Measurements from ENCODE around the gene DHRS12. TPM values are rescaled to one million over a fixed set of nuclear protein-coding genes. Genes with fewer than 3 reads are reported as not detected.
A peak's percentile ranks its signal among the peaks of the same experiment; 100 is the strongest.

DHRS12 gene
- total RNA-seq, 1 donor from 2014 or later, result 7.9 TPM

- H3K27ac ChIP-seq, result peak overlapping the region; percentile 74 to 89
- no peak overlapping the region for H3K4me3 ChIP-seq
- H3K4me1 ChIP-seq, result peaks cover 8 to 28% of the 10 kb centered on the region in 2 donors
- TF ChIP-seq CTCF (IDR thresholded peaks at IDR 0.05), result no peak
- H3K36me3 ChIP-seq, result peaks cover 0 to 9% of the 10 kb centered on the region in 2 donors
- no peaks in the 10 kb centered on the region for H3K27me3 ChIP-seq
- H3K9me3 ChIP-seq, result no peaks in the 10 kb centered on the region
- intact Hi-C loops (cut with DNase I), result no loop called here
- no peak for DNase-seq (ENCODE audit: low spot score in 2 of 2)
Measured at GRCh38 chr13:51768976-51769375, 35.0 kb downstream of the DHRS12 start.

DNA sequence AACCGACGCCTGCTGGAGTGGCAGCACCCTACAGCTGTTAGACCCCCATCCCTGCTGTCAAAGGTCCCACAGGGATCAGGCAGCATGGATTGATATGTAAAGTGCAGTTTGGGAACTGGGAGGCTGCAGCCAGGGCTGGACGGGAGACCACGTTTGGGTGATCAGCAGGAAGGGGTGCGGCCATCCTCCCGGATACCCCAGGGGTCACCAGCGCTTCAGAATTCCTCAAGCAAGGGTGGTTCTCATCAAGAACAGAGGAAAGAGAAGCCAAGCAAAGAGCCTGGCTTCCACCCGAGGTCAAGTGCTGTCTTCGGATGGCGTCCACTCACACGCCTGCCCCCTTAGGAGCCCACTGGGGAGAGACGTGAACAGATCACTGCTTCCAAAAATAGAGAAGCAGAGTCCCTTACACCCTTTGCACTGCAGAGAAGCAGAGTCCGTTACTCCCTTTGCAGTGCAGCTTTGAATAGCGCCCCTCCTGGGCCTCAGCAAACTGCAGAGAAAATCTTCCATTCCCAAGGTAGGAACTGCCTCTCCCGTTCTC lies 35.5 kb downstream of the DHRS12 start:
- H3K4me3 ChIP-seq, result no peak overlapping the region
- H3K4me1 ChIP-seq, result peaks cover 13 to 28% of the 10 kb centered on the region in 2 donors
- intact Hi-C loops (cut with DNase I), result no loop called here
- no peak for TF ChIP-seq CTCF (IDR thresholded peaks at IDR 0.05)
- DNase-seq (ENCODE audit: low spot score in 2 of 2), result no peak
- no peaks in the 10 kb centered on the region for H3K9me3 ChIP-seq
- H3K36me3 ChIP-seq, result peaks cover 0 to 9% of the 10 kb centered on the region in 2 donors
- no peaks in the 10 kb centered on the region for H3K27me3 ChIP-seq
- H3K27ac ChIP-seq, result peak overlapping the region in 1 of 2 donors; percentile 89

DNA sequence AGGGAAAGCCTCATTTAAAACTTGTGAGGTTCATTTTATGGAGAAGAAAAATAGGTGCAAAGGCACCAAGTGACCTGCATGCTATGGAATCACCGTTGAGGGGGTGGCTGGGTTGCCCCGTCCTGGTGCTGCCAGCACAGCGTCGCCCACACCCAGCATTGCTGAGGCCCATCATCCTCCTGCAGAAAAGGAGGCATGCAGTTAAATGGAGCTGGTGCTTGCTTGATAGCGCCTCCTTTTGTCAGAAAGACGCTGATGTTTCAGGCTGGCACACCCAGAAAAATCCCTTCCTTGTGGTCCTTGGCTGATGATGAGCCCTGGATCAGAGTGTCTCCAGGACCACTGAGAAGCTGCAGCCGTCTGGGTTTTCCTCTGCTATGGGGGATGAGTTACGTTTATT lies 36.9 kb downstream of the DHRS12 start:
- intact Hi-C loops (cut with DNase I), result no loop called here
- Histone ChIP-seq H3K4me1 (peaks cover 13 to 28% of the 10 kb centered on the region in 2 donors), H3K4me3 (no peak overlapping the region), H3K27me3 (no peaks in the 10 kb centered on the region), H3K27ac (no peak overlapping the region), H3K9me3 (no peaks in the 10 kb centered on the region), H3K36me3 (peaks cover 0 to 9% of the 10 kb centered on the region in 2 donors)
- no peak for TF ChIP-seq CTCF (IDR thresholded peaks at IDR 0.05)
- no peak for DNase-seq (ENCODE audit: low spot score in 2 of 2)

DNA sequence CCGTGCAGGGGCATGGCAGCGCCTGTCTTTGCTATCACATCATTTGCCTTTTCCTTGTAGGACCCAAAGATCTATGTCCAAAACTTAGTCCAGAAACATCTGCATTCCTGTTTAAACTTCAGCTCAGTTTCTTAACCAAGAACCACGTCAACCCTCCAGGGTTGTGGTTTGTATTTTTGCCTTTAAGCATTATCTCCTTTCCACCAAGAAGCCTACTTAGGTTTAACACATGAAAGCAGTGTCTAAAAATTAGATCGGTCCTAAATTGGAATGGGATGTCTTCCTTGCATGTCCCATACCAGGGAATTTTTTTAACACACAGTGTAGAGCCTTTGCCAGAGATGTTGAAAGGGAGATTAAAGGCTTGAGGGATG lies 38.8 kb downstream of the DHRS12 start:
- Histone ChIP-seq H3K4me1 (peaks cover 13 to 23% of the 10 kb centered on the region in 2 donors), H3K27me3 (no peaks in the 10 kb centered on the region), H3K36me3 (peaks cover 0 to 9% of the 10 kb centered on the region in 2 donors), H3K27ac (peak overlapping the region; percentile 75 to 80), H3K9me3 (no peaks in the 10 kb centered on the region), H3K4me3 (peak overlapping the region; percentile 3 to 34)
- DNase-seq (ENCODE audit: low spot score in 2 of 2), result no peak
- no peak for TF ChIP-seq CTCF (IDR thresholded peaks at IDR 0.05)
- intact Hi-C loops (cut with DNase I), result loop anchor here (2.0 kb wide), 1 partner anchor 38 kb away; no protein-coding TSS in a partner anchor

GRCh38 chr13:51764184-51765141 lies 39.5 kb downstream of the DHRS12 start:
- Histone ChIP-seq H3K9me3 (no peaks in the 10 kb centered on the region), H3K36me3 (peaks cover 0 to 9% of the 10 kb centered on the region in 2 donors), H3K4me1 (peaks cover 13 to 19% of the 10 kb centered on the region in 2 donors), H3K27me3 (no peaks in the 10 kb centered on the region), H3K4me3 (peak overlapping the region; percentile 3 to 34), H3K27ac (peak overlapping the region; percentile 75 to 80)
- intact Hi-C loops (cut with DNase I), result loop anchor here (2.0 kb wide), 1 partner anchor 38 kb away; no protein-coding TSS in a partner anchor
- peak; percentile 59 to 80 for DNase-seq (ENCODE audit: low spot score in 2 of 2)
- no peak for TF ChIP-seq CTCF (IDR thresholded peaks at IDR 0.05)

All from ascending aorta (tissue), 2 donors.